Activated naive CD8-positive, alpha-beta T cell treated with anti-CD3 and anti-CD28 coated beads, Interleukin-2, amount 50 U/mL, for 24 hours (primary cell): ENCODE data around the gene DRC1.
"Not testable (repeated sequence)": the region's sequence is repeated elsewhere in the genome, so short reads cannot be mapped to it uniquely, and the experiment has no call there.

Experiments
- ATAC-seq: fragments of 150-1000 bp; cut with Tn5 transposase; one replicate; pipeline ENCODE4 v1.10.0; 2021
- DNase-seq: peaks from one replicate; pipeline ENCODE4 v3.0.0; 2021
- H3K27ac Mint-ChIP-seq: one replicate; pipeline ENCODE4 v1.8.0; 2021; ENCODE audit warnings: mild to moderate bottlenecking, mixed read lengths
- H3K27me3 Mint-ChIP-seq: one replicate; pipeline ENCODE4 v1.8.0; 2021; ENCODE audit warnings: mixed read lengths
- H3K36me3 Mint-ChIP-seq: one replicate; pipeline ENCODE4 v1.8.0; 2021; ENCODE audit warnings: low read depth, mixed read lengths
- H3K4me1 Mint-ChIP-seq: one replicate; pipeline ENCODE4 v1.8.0; 2021; ENCODE audit warnings: mixed read lengths
- H3K4me3 Mint-ChIP-seq: one replicate; pipeline ENCODE4 v1.8.0; 2021; ENCODE audit warnings: mild to moderate bottlenecking, moderate library complexity, mixed read lengths
- H3K9me3 Mint-ChIP-seq: one replicate; pipeline ENCODE4 v1.8.0; 2021; ENCODE audit warnings: mixed read lengths

Gene DRC1

DNA sequence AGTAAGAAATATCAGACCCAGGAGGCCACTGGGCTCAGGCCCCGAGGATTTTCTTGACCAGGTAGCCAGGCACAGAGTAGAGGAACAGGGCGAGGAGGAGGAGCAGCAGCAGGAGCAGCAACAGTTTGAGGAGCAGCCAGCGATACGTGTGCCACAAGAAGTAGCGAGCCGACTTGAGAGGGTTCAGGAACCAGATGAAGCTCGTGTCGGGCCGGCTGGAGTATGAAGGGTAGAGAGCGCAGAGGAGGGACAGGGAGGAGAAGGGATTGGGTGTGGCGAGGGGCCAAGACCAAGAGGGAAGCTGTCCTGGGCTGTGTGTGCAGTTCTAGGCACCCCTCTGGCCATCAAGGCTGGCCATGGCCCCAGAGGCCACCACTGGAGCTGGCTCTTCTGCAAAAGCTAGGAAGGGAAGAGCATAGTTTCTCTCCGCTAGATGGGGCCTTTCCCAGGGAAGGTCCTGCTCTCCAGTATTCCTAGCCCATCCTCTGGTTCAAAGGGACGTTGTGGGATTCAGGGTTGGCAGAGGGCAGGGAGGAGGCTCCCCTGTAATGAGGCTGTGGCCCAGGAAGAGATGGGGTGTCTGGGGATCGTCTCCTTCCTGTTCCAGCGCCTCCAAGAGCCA, 58.4 kb downstream of the DRC1 start:
- Mint-ChIP-seq H3K27me3 (no peaks in the 10 kb centered on the region), H3K9me3 (no peaks in the 10 kb centered on the region), H3K4me3 (no peak overlapping the region), H3K4me1 (no peaks in the 10 kb centered on the region), H3K27ac (no peak overlapping the region), H3K36me3 (no peaks in the 10 kb centered on the region)
- ATAC-seq (no peak), DNase-seq (no peak)

DNA sequence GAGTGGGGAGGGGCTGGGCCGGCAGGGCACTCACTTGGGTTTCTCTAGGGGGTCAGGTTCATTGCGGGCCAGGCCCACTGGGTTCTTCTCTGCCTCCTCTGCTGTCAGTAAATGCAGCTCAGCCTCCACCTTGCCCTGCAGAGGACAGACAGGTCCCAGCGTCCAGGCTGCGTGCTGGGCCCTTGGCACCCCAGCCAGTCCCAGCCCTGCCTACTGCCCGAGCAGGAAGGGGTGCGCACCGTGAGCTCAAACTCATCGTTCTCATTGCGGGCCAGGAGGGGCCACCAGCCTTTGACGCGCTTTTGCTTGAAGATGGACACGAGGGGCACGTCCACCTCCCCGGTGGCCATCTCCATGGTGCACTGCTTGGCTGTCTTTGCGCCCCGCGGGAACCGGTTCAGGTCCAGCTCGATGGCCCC, 58.9 kb downstream of the DRC1 start:
- no peak for DNase-seq

DNA sequence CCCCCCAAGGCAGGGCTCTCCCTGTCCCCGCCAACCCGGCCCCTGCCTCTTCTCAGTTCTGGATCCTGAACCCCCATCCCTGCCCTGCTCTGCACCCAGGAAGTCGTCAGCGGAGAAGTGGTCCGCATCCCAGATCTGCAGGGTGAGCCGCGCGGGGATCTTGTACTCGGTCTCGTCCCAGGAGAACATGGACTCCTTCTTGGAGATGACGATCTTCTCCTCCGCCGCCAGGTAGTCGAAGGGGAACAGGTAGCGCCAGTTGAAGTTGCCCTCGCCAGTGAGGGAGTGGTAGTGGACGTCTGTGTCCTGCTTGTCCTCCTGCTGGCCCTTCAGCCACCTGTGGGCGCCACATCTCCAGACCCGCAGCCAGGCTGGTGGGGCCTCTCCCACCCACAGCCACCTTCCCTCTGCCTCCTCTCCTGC, 59.9 kb downstream of the DRC1 start:
- no peak for ATAC-seq
- H3K9me3 Mint-ChIP-seq, result no peaks in the 10 kb centered on the region
- H3K27me3 Mint-ChIP-seq, result no peaks in the 10 kb centered on the region
- no peak overlapping the region for H3K27ac Mint-ChIP-seq
- no peaks in the 10 kb centered on the region for H3K4me1 Mint-ChIP-seq
- no peaks in the 10 kb centered on the region for H3K36me3 Mint-ChIP-seq
- no peak overlapping the region for H3K4me3 Mint-ChIP-seq
- no peak for DNase-seq

More for the DNA sequence above, 58.9 kb downstream of the DRC1 start:
- Mint-ChIP-seq H3K9me3 (no peaks in the 10 kb centered on the region), H3K27ac (no peak overlapping the region), H3K36me3 (no peaks in the 10 kb centered on the region), H3K4me3 (no peak overlapping the region), H3K27me3 (no peaks in the 10 kb centered on the region), H3K4me1 (no peaks in the 10 kb centered on the region)
- ATAC-seq, result no peak

DNA sequence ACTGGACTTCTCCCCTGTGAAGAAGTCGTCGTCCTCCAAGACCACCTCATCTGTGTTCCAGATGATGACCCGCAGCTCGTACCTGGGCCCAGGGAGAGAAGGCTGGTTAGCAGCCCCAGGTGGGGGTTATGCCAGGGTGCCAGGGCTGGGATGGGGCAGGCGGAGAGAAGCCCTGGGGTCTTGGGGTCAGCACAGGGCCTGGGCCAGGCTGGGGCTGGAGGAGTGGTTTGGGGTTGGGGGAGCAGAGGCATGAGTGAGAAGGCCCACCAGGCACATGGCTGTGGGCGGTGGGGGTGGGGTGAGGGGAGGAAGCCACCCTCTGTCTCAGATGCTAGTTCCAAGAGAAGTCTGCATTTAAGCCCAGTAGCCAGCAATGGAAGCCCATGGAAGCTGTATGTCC, 60.4 kb downstream of the DRC1 start:
- Mint-ChIP-seq H3K27ac (no peak overlapping the region), H3K9me3 (no peaks in the 10 kb centered on the region), H3K4me1 (no peaks in the 10 kb centered on the region), H3K4me3 (no peak overlapping the region), H3K36me3 (no peaks in the 10 kb centered on the region), H3K27me3 (no peaks in the 10 kb centered on the region)
- ATAC-seq, result no peak
- DNase-seq, result no peak

DNA sequence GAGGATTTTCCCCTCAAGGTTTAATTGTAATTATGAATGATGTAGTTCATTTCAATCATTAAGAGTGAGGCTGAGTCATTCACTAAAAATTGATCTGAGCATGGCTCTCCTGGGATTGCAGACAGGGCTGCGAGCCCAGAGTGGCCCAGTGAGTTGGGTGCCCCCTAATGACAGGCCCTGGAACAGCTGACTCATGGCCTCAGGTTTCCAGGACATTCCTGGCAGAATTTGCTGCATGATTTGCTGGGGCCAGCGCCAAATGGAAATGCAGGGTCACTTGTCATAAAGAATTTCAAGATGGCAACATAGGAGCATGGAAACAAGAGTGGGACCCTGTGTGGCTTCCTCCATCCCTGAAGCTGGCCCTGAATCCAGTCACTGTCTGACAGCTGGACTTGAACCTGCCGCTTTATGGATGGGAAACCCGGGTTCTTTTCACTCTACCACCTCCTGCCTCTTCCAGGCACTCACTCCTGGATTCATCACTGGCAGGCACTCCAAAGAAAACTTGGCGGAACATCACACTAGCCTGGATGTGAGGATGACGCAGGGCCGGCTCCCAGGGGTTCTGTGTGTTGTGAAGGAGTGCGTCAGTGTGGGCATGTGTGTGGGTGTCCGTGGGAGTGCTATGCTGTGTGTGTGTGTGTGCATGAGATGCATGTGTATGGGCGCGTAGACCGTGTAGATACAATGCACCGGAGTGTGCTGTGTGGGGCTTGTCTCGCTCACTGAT, 61.0 kb downstream of the DRC1 start:
- no peak overlapping the region for H3K27ac Mint-ChIP-seq
- DNase-seq, result no peak
- no peak for ATAC-seq
- no peaks in the 10 kb centered on the region for H3K36me3 Mint-ChIP-seq
- no peak overlapping the region for H3K4me3 Mint-ChIP-seq
- no peaks in the 10 kb centered on the region for H3K4me1 Mint-ChIP-seq
- H3K27me3 Mint-ChIP-seq, result no peaks in the 10 kb centered on the region
- no peaks in the 10 kb centered on the region for H3K9me3 Mint-ChIP-seq

DNA sequence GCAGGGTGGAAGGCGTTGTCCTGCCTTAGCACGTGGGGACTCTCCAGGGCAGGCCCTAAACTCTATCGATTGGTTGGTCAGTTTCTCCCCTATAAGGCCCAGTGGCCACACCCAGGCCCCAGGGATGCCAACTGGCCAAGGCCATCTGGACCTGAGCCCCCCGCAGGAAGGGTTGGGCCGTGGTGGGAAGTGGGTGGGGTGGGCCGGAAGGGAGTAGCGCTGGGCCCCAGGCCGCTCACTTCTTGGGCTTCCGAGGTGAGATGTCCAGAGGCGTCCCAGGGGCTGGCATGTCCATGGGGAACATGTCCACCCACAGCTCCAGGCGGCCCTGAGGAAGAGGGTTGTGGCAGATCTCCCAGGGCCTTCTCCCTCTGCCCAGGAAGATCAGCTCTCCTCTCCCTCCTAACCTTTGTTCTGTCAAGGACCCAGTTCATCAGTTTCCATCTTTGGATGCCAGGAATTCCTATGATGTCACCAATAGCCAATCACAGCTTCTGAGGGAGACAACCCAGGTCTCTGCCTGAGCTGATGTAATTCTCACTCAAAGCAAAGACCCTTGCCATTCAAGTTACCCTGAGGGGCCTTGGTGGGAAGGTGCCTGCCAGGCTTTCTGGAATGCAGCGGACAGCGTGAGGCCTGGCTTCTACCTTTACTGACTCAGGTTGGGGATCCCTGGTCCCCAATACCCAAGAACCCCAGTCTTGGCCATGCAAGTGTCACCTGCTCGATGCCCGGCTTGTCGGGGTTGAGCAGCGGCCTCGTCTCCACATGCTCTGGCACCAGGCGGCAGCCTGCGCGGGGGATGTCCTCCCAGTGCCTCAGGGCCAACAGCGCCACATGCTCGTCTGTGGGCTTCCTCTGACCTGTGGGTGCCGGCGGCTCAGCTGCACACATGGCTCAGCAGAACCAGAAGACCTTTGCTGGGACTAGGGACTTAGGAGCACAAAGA, 61.8 kb downstream of the DRC1 start:
- H3K4me1 Mint-ChIP-seq, result no peaks in the 10 kb centered on the region
- no peaks in the 10 kb centered on the region for H3K27me3 Mint-ChIP-seq
- H3K9me3 Mint-ChIP-seq, result no peaks in the 10 kb centered on the region
- no peak for ATAC-seq
- no peak for DNase-seq
- H3K36me3 Mint-ChIP-seq, result no peaks in the 10 kb centered on the region
- H3K27ac Mint-ChIP-seq, result no peak overlapping the region
- H3K4me3 Mint-ChIP-seq, result no peak overlapping the region

DNA sequence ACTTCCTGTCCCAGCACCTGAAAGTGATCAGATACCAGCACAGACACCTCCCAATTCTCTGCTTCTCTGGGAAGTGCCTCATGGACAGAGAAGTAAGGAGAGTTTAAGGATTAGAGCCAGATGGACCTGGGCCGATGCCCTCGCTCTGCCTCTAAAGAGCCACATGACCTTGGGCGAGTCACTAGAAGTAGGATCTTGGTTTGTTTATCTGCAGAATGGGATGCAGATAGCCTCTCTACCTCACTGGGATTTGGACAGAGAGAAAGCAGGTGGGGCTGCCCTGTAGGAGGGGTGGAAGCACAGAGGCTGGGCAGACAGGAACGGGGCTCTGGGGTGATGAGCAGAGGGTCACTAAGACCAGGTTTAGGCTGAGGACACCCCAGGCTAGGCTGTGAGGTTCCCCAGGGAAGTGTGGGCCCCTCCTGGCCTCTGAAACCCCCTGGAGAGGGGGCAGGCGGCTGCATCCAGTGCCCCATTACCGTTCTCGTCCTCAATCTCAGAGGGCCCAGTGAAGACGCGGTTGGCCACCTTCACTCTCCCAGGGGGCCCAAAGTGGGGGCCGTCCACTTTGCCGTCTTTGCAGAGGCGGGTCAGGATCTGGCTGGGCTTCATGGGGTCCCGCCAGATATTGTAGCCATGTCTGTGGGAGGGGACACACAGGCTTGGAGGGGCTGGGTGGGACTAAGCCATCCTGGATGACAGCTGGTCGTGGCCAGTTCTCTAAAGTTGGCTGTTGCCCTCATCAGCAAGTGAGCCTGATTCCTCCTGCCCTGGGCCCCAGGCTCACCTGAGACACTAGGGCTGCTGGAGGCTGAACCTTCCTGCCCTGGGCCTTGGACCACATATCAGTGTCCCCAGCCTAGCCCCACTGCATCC, 62.9 kb downstream of the DRC1 start:
- H3K4me1 Mint-ChIP-seq, result no peaks in the 10 kb centered on the region
- H3K27me3 Mint-ChIP-seq, result no peaks in the 10 kb centered on the region
- no peak for DNase-seq
- no peak overlapping the region for H3K27ac Mint-ChIP-seq
- no peak overlapping the region for H3K4me3 Mint-ChIP-seq
- H3K9me3 Mint-ChIP-seq, result peaks cover 6% of the 10 kb centered on the region
- H3K36me3 Mint-ChIP-seq, result no peaks in the 10 kb centered on the region
- ATAC-seq, result no peak

DNA sequence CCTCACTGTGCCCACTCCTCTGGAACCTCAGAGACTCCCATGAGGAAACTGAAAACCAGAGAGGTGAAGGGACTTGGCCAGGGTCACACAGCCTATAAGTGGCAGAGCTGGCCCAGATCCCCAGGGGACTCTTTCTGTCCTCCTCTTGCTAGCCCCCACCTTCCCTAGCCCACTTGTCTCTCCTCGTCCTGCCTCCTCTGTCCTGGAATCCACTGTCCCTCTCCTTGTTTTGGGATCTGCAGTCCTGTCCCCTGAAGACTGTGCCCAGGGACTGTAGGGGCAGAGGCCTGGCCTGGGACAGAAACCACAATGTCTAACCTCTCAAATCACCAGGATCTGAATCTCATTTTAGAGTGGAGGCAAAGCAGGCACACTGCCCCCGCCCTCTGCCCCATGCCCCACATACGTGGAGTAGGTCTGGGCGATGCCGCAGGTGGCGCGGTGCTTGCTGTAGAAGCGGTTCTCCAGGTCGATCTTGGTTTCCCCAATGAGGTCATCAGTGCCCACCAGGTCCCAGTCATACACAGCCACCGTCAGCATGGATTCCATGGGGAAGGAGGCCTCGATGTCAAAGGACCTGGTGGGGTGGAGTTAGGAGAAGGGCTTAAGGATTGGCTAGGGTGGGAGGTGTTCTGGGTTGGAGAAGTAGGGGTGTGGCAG, 63.7 kb downstream of the DRC1 start:
- H3K9me3 Mint-ChIP-seq, result peaks cover 11% of the 10 kb centered on the region
- no peaks in the 10 kb centered on the region for H3K36me3 Mint-ChIP-seq
- no peak for DNase-seq
- H3K27me3 Mint-ChIP-seq, result no peaks in the 10 kb centered on the region
- no peak for ATAC-seq
- H3K4me1 Mint-ChIP-seq, result no peaks in the 10 kb centered on the region
- no peak overlapping the region for H3K4me3 Mint-ChIP-seq
- no peak overlapping the region for H3K27ac Mint-ChIP-seq

DNA sequence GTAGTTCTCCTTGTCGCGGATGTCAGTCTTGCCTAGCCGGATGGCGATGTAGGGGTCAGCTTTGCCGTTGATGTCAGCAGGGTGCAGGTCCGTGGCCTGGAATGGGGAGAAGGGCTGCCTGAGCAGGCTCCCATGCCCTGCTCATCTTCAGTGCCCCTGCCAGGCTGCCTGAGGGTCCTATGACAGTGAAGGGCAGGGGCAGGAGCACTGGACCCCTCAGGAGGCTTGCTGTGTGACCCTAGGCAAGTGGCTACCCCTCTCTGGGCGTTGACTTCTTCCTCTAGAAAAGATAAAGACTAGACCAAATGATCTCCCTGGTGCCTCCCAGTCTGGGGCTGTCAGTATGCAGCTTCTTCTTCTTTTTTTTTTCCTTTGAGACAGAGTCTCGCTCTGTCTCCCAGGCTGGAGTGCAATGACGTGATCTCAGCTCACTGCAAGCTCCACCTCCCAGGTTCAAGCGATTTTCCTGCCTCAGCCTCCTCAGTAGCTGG, 64.3 kb downstream of the DRC1 start:
- no peak overlapping the region for H3K27ac Mint-ChIP-seq
- no peaks in the 10 kb centered on the region for H3K36me3 Mint-ChIP-seq
- DNase-seq, result no peak

DNA sequence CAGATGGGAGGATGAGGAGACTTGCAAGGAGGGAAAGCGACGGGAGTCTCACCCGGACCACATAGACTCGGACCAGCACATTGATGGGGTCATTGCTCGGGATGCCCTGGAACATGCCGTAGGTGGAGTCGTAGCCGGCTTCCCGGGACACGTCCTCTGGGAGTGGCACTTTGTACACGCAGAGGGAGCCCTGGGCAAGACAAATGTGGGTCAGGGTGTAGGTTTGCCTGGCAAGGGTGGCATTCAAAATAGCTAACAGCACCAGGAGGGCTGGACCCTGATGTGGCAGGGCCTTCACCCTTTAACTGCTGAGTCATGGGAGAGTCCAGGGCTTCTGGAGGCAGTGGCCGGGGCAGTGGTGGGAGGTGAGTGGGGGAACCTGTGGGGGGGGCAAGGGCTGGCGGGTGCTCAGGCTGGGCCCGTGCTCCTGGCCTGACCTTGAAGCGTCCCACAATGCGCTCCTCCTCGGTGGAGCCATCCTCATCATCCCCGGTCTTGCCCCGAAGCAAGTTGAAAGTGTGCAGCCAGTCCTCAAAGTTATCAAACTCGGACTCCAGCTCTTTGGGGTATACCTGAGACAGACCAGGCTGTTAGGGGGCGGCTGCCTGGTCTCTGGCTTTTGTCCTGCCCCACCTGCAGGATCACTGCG, 65.1 kb downstream of the DRC1 start:
- H3K4me3 Mint-ChIP-seq, result no peak overlapping the region
- peaks cover 11% of the 10 kb centered on the region for H3K9me3 Mint-ChIP-seq
- H3K27ac Mint-ChIP-seq, result no peak overlapping the region
- H3K27me3 Mint-ChIP-seq, result no peaks in the 10 kb centered on the region
- DNase-seq, result no peak
- H3K36me3 Mint-ChIP-seq, result no peaks in the 10 kb centered on the region
- no peak for ATAC-seq
- no peaks in the 10 kb centered on the region for H3K4me1 Mint-ChIP-seq

More for the DNA sequence above, 64.3 kb downstream of the DRC1 start:
- Mint-ChIP-seq H3K4me1 (no peaks in the 10 kb centered on the region), H3K4me3 (no peak overlapping the region), H3K27me3 (no peaks in the 10 kb centered on the region), H3K9me3 (peaks cover 11% of the 10 kb centered on the region)
- ATAC-seq, result no peak

DNA sequence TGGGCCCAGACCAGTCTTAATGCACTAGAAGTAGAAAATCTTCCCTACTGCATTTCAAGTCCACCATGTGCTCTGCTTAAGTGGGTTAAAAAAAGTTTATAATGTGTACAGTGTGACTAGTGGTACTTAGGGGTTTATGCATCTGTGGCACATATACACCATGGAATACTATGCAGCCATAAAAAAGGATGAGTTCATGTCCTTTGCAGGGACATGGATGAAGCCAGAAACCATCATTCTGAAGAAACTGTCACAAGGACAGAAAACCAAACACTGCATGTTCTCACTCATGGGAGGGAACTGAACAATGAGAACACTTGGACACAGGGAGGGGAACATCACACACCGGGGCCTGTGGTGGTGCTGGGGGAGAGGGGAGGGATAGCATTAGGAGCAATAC, 66.8 kb downstream of the DRC1 start:
- H3K36me3 Mint-ChIP-seq, H3K4me3 Mint-ChIP-seq, ATAC-seq, H3K4me1 Mint-ChIP-seq, DNase-seq, H3K27me3 Mint-ChIP-seq: not testable (repeated sequence)
- Mint-ChIP-seq H3K9me3 (peaks cover 11% of the 10 kb centered on the region), H3K27ac (peak overlapping the region; percentile 54)

DNA sequence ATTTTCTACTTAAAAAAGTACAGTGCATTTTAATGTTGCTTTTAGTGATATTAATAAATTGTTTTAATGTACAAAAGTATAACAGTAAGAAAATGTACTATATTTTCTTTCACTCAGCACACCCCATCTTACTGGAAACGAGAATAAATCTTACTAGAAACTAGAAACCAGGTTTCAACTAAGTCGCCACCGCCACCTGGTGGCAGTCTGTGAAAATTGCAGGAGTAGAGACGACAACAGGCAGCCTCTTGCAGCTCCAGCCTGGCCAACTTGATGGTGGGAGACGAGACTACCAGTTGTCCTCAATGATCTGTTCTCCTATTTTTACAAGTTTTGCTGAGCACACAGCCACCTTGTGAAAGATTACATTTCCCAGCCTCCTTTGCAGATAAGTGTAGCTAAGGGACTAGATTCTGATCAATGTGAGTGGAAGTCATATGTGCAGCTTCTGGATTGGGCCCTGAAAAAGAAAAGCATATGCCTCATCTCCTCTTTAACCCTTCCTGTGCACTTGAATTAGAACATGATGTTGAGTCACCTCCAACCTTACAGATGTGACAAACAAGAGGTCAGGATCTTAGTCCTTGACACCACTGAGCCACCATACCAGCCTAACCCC, 67.5 kb downstream of the DRC1 start:
- Mint-ChIP-seq H3K9me3 (peaks cover 11% of the 10 kb centered on the region), H3K27ac (no peak overlapping the region), H3K27me3 (no peaks in the 10 kb centered on the region), H3K36me3 (no peaks in the 10 kb centered on the region), H3K4me1 (no peaks in the 10 kb centered on the region), H3K4me3 (no peak overlapping the region)
- peak; percentile 73 for DNase-seq
- no peak for ATAC-seq

DNA sequence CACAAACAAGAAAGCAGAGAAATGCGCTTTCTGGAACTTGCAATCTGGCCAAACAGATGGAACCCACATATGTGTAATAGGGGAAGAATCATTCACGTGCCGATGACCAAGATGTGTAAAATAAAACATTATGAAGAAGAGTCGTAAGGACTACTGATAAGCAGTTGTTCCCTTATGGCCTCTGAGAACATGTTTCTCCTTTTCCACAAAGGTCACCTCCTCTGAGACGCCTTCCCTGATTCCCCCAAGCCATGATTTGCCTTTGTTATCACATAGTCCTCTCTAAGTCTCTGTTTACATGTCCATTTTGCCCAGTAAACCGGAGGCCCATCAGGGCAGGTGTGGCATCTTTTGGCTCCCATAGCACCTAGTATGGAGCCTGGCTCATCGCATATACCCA, 68.2 kb downstream of the DRC1 start:
- H3K36me3 Mint-ChIP-seq, result no peaks in the 10 kb centered on the region
- H3K27ac Mint-ChIP-seq, result no peak overlapping the region
- peaks cover 11% of the 10 kb centered on the region for H3K9me3 Mint-ChIP-seq
- H3K4me1 Mint-ChIP-seq, result no peaks in the 10 kb centered on the region
- H3K4me3 Mint-ChIP-seq, result no peak overlapping the region
- no peak for DNase-seq
- no peak for ATAC-seq
- no peaks in the 10 kb centered on the region for H3K27me3 Mint-ChIP-seq
